Measurements from ENCODE around the gene LPP.

LPP gene

DNA sequence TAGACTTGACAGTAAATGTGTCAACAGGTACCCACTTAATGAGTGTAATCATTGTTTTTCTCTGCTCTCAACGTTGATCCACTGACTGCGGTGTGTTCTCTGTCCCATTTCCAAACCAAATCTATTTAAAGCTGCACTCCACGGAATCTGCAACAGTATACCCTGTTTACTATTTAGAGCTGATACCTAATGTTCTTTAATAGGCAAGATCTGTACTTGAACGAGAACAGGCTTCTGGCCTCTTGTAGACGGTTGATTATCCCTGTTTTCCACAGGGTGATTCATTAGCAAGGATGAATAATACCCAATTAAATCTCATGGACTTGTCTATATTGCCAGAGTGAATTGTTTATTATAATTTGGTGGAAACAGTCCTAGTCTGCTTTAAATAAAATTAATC is 189.9 kb downstream of the LPP start:
- no peak for DNase-seq

GRCh38 chr3:188345223-188345622 is 191.3 kb downstream of the LPP start:
- Histone ChIP-seq H3K36me3 (no peaks in the 10 kb centered on the region), H3K9me3 (no peaks in the 10 kb centered on the region), H3K4me1 (no peaks in the 10 kb centered on the region), H3K27me3 (no peaks in the 10 kb centered on the region), H3K4me3 (ENCODE audit: low read depth, low read length) (no peak overlapping the region)
- DNase-seq, result no peak
- no peak for TF ChIP-seq CTCF (IDR thresholded peaks at IDR 0.05; ENCODE audit: low read depth, low read length)

More for the DNA sequence above, 189.9 kb downstream of the LPP start:
- Histone ChIP-seq H3K4me3 (ENCODE audit: low read depth, low read length) (no peak overlapping the region), H3K4me1 (no peaks in the 10 kb centered on the region), H3K9me3 (no peaks in the 10 kb centered on the region), H3K27me3 (no peaks in the 10 kb centered on the region), H3K36me3 (no peaks in the 10 kb centered on the region)
- TF ChIP-seq CTCF (IDR thresholded peaks at IDR 0.05; ENCODE audit: low read depth, low read length), result no peak

DNA sequence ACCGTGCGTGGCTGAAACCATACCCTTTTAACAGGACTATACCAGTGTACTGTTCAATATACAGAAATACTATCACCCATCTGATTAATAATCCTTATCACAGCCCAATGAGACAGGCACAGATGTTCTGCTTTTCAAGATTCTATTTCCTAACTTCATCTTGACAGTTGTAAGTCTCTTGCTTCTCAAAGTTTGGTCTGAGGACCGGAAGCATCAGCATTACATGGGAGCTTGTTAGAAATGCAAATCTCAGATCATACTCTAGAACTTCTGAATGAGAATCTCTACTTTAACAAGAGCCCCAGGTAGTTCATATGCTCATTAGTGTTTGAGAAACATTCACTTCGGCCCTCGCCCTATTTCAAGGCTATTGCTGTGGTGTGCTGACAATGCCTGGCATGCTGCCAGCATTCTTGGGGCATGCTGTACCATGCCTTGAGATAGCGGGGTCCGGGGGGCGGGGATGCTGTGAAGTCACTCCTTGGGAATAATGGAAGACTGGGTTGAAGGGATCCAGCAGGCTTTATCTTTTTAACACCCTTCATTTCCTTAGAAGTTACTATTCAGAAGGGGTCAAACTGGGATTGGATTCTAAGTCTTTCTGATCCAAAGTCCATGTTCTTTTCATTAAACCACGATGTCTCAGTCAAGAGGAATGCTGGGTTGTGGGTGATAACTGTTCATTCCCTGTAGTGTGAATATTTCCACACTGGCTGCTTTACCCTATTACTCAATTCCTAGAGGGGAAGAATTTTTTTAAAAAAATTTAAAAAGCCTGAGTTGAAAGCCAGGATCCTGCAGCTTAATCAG is 194.7 kb downstream of the LPP start:
- H3K9me3 ChIP-seq, result no peaks in the 10 kb centered on the region
- H3K4me3 ChIP-seq (ENCODE audit: low read depth, low read length), result no peak overlapping the region
- no peaks in the 10 kb centered on the region for H3K4me1 ChIP-seq
- peak; percentile 27 for DNase-seq
- H3K27me3 ChIP-seq, result no peaks in the 10 kb centered on the region
- no peak for TF ChIP-seq CTCF (IDR thresholded peaks at IDR 0.05; ENCODE audit: low read depth, low read length)
- no peaks in the 10 kb centered on the region for H3K36me3 ChIP-seq

DNA sequence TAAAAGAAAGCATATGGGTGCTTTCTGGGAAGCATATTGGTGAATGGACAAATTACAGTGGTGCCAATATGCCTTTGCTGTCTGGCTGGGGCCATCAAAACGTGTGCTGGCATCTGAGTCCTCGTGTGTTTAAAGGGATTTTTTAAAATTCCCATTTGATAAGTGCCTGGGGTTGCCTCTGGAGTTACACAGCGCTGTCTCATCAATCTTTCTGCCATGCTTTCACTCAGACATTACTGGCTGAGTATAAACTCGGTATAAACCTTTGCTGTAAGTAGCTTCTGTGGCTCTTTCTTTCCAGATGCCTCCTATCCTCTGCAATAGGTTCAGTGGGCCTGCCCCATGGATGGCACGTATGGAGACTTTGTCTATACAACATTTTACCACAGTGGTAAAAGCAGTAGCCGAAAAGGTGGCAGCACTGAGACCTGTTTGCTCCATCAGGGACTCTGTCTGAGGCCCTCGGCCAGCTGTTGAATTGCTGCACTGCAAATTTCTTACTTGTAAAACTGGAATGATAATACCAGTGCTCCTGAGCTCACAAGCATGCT is 195.5 kb downstream of the LPP start:
- Histone ChIP-seq H3K9me3 (no peaks in the 10 kb centered on the region), H3K27me3 (no peaks in the 10 kb centered on the region; the same call in 1 of the 2 replicates), H3K4me3 (ENCODE audit: low read depth, low read length) (no peak overlapping the region), H3K36me3 (no peaks in the 10 kb centered on the region), H3K4me1 (no peaks in the 10 kb centered on the region)
- DNase-seq, result no peak
- peak; percentile 6; the same call in 1 of the 2 replicates for TF ChIP-seq CTCF (IDR thresholded peaks at IDR 0.05; ENCODE audit: low read depth, low read length)

- H3K27me3 ChIP-seq, result no peaks in the 10 kb centered on the region; the same call in 1 of the 2 replicates
- H3K4me1 ChIP-seq, result no peaks in the 10 kb centered on the region
- no peak for TF ChIP-seq CTCF (IDR thresholded peaks at IDR 0.05; ENCODE audit: low read depth, low read length)
- no peak for DNase-seq
- no peak overlapping the region for H3K4me3 ChIP-seq (ENCODE audit: low read depth, low read length)
- H3K36me3 ChIP-seq, result no peaks in the 10 kb centered on the region
- H3K9me3 ChIP-seq, result no peaks in the 10 kb centered on the region
Observed at GRCh38 chr3:188349933-188350332, 196.0 kb downstream of the LPP start.

DNA sequence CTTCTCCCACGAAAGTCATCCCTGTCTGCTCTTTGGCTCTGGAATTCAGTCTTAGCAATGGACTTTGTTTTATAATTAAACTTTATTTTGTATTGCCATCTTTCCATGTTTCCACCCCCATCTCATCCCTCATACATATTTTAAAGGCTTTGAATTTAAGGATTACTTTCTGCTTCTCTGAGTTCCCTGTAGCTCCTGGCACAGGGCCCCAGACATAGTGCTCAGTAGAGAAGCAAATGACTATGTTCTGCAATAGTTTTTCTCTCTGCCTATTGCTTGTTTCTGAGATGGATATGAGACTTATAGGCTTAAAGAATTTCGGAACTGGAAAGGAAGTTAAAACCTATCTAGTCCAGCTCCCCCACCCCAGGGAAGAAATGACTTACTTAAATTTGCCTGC is 197.0 kb downstream of the LPP start:
- no peak for DNase-seq
- H3K4me3 ChIP-seq (ENCODE audit: low read depth, low read length), result no peak overlapping the region
- H3K27me3 ChIP-seq, result no peaks in the 10 kb centered on the region; the same call in 1 of the 2 replicates
- no peaks in the 10 kb centered on the region for H3K9me3 ChIP-seq
- no peaks in the 10 kb centered on the region for H3K36me3 ChIP-seq
- TF ChIP-seq CTCF (IDR thresholded peaks at IDR 0.05; ENCODE audit: low read depth, low read length), result no peak
- no peaks in the 10 kb centered on the region for H3K4me1 ChIP-seq

Data from BE2C (cell line).